ENCODE data around the gene DBF4B. TPM values are rescaled to one million over a fixed set of nuclear protein-coding genes. Genes with fewer than 3 reads are reported as not detected.

DBF4B gene
- total RNA-seq, 1 experiment from 2014 or later: 24.7 TPM

- Histone ChIP-seq H3K18ac (ENCODE audit: insufficient read length, low read depth, low read length) (no peak overlapping the region), H3K79me2 (ENCODE audit: insufficient read depth, low read length) (no peaks in the 10 kb centered on the region), H4K5ac (ENCODE audit: insufficient read length, low read depth, low read length) (no peak overlapping the region), H4K20me1 (ENCODE audit: control insufficient read depth, insufficient read depth, insufficient read length) (no peaks in the 10 kb centered on the region), H2AK5ac (ENCODE audit: insufficient read length, low read length) (no peak overlapping the region), H2BK5ac (ENCODE audit: insufficient read length, low read length) (no peak overlapping the region), H4K91ac (ENCODE audit: insufficient read length, low read depth, low read length) (no peak overlapping the region), H3K4me2 (ENCODE audit: insufficient read depth, insufficient read length, low read length) (peak overlapping the region; percentile 3), H3K23me2 (ENCODE audit: insufficient read length, low read depth, low read length, poor library complexity, severe bottlenecking) (peaks cover 10% of the 10 kb centered on the region), H2BK20ac (ENCODE audit: low read depth, low read length, poor library complexity, severe bottlenecking) (no peak overlapping the region), H2BK12ac (ENCODE audit: insufficient read length, low read depth, low read length) (no peak overlapping the region), H3K56ac (ENCODE audit: insufficient read length, low read depth, low read length) (no peak overlapping the region), H4K8ac (replicated peaks; ENCODE audit: insufficient read length, low read depth, low read length) (no peak overlapping the region), H3T11ph (ENCODE audit: low read length) (no peak overlapping the region), H3K27ac (ENCODE audit: insufficient read length, low read depth, low read length) (no peak overlapping the region), H2AFZ (ENCODE audit: low read length) (no peak overlapping the region), H3K79me1 (ENCODE audit: insufficient read depth, low read depth, low read length, poor library complexity, severe bottlenecking) (no peaks in the 10 kb centered on the region), H3K27me3 (ENCODE audit: insufficient read depth, low read length) (peaks cover 4% of the 10 kb centered on the region; the same call in 1 of the 2 replicates), H3K14ac (ENCODE audit: insufficient read depth, low read length) (no peak overlapping the region), H3K9me3 (ENCODE audit: control insufficient read depth, low read depth, low read length) (no peaks in the 10 kb centered on the region), H3K4me1 (ENCODE audit: insufficient read depth, low read length) (peaks cover 2% of the 10 kb centered on the region; the same call in 1 of the 2 replicates), H3K4ac (ENCODE audit: low read depth, low read length) (no peak overlapping the region), H3K23ac (ENCODE audit: insufficient read length, low read depth, low read length) (no peak overlapping the region), H3K9ac (ENCODE audit: extremely low read depth, insufficient read length, low read length) (no peak overlapping the region), H2BK120ac (ENCODE audit: low read depth, low read length, poor library complexity, severe bottlenecking) (no peak overlapping the region), H2BK15ac (ENCODE audit: low read depth, low read length) (no peak overlapping the region)
- H3K27me3 Mint-ChIP-seq (ENCODE audit: low read depth): peaks cover 34% of the 10 kb centered on the region
- H3K27ac Mint-ChIP-seq: no peak overlapping the region; a peak in 1 of 7 replicates
- no CpG with 5 or more reads among the region's 10 CpGs for WGBS (ENCODE audit: extremely low coverage, insufficient read length, low lambda C conversion rate)
- TF ChIP-seq CTCF (conservative IDR thresholded peaks at IDR 0.05): no peak
- no peaks in the 10 kb centered on the region for H3K36me3 Mint-ChIP-seq (ENCODE audit: insufficient read depth in 1 of 3, low read depth in 3 of 3)
- DNase-seq: no peak
- H3K4me1 Mint-ChIP-seq: peaks cover 24 to 35% of the 10 kb centered on the region in 2 experiments
- peak overlapping the region; percentile 56 to 65; a peak in 3 of 5 replicates for H3K4me3 Mint-ChIP-seq
- no peaks in the 10 kb centered on the region for H3K9me3 Mint-ChIP-seq
Measured at GRCh38 chr17:44778656-44779210, 70.3 kb downstream of the DBF4B start.

All from H9 (cell line).